MM.1S (cell line): ENCODE data around the gene SLC7A9.
"Not testable (repeated sequence)": the region's sequence is repeated elsewhere in the genome, so short reads cannot be mapped to it uniquely, and the experiment has no call there.

ENCODE experiments used
- EZH2 ChIP-seq: fragments of 300-600 bp; sonication (generic); optimal IDR thresholded peaks from 2 replicates; pipeline ENCODE3; 2017; ENCODE audit warnings: low read depth, mild to moderate bottlenecking, antibody characterized with exemption, low read length, mixed read lengths
- EZH2phosphoT487 ChIP-seq: fragments of 300-600 bp; sonication (generic); IDR thresholded peaks from 2 replicates; pipeline ENCODE4 v1.6.1; 2018; ENCODE audit warnings: antibody characterized with exemption, low read length
- TF ChIP-seq, protein P1 (sequence below): fragments of 300-600 bp; sonication (generic); IDR thresholded peaks from 2 replicates; pipeline ENCODE4 v1.5.1; 2016; ENCODE audit warnings: antibody characterized with exemption, low read length, mixed read lengths

DNA sequence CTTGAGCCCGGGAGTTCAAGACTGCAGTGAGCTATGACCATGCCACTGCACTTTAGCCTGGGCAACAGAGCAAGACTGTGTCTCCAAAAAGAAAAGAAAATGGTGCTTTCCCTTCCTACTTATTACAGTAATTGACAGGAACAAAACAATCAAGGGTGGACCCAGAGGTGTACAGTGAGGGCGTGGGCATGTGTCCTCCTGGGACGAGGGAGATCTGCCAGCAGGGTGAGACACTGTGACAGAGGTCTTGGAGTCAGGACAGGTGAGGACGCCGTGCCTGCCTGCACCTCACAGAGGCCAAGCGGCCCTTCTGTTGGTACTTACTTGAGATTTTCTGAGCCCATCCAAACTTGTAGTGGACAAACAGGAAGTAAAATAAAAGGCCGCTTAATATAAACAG, 36.7 kb downstream of the SLC7A9 start:
- TF ChIP-seq, protein P1, sequence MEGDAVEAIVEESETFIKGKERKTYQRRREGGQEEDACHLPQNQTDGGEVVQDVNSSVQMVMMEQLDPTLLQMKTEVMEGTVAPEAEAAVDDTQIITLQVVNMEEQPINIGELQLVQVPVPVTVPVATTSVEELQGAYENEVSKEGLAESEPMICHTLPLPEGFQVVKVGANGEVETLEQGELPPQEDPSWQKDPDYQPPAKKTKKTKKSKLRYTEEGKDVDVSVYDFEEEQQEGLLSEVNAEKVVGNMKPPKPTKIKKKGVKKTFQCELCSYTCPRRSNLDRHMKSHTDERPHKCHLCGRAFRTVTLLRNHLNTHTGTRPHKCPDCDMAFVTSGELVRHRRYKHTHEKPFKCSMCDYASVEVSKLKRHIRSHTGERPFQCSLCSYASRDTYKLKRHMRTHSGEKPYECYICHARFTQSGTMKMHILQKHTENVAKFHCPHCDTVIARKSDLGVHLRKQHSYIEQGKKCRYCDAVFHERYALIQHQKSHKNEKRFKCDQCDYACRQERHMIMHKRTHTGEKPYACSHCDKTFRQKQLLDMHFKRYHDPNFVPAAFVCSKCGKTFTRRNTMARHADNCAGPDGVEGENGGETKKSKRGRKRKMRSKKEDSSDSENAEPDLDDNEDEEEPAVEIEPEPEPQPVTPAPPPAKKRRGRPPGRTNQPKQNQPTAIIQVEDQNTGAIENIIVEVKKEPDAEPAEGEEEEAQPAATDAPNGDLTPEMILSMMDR = not testable (repeated sequence)
- not testable (repeated sequence) for TF ChIP-seq EZH2, EZH2phosphoT487
